GM20431 (cell line): ENCODE measurements around the gene AKAP6.
"Not testable (repeated sequence)": the region's sequence is repeated elsewhere in the genome, so short reads cannot be mapped to it uniquely, and the experiment has no call there.

Source experiments
- in situ Hi-C: fragments of 300-500 bp; cut with MseI, MboI; formaldehyde crosslinking; loops from one replicate; pipeline ENCODE4 v1.15.0; 2020; ENCODE audit warnings: low sequenced_read_pairs; ENCODE audit not compliant: unreplicated experiment

Gene AKAP6

DNA sequence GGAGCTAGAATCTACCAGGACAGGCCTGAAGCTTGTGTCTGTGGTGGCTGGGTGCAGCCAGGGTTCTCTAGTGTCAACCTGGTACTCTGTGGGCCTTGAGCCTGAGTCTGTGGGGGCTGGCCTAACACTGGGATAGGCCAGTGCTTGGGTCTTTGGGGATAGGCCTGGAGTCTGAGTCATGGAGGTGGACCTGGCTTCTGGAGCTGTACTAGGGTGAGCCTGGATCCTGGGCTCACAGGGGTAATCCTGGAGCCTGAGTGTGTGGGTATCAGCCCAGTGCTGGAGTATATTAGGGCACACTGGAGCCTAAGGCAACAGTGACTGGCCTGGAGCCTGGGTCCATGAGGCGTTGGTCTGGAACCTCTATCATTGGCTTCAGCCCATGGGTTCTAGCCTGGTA, 427.1 kb downstream of the AKAP6 start:
- in situ Hi-C loops = no loop called here

GRCh38 chr14:32756775-32757174, 427.7 kb downstream of the AKAP6 start:
- in situ Hi-C loops = no loop called here

GRCh38 chr14:32757568-32757967, 428.5 kb downstream of the AKAP6 start:
- in situ Hi-C loops = no loop called here

GRCh38 chr14:32761381-32761968, 432.4 kb downstream of the AKAP6 start:
- in situ Hi-C loops = no loop called here

- in situ Hi-C loops = no loop called here
These were observed 433.8 kb downstream of the AKAP6 start for GRCh38 chr14:32762886-32763285.

DNA sequence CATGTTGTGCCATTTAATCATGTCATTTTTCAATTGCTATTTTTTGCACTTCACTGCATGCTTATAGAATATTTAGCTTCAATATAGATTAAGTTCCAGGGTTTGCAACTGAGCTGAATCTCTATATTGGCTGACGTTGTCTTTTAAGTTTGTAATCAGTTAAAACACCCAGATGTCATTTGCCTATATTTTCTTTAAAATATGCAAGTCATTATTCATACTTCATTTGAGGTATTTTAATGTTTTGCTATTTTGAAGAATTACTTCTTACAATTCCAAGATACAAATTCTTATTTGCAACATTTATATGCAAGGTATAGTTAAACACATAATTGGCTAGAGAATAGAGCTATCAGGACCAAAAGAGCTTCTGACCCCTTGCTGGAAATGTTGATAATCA, 434.6 kb downstream of the AKAP6 start:
- in situ Hi-C loops = no loop called here

DNA sequence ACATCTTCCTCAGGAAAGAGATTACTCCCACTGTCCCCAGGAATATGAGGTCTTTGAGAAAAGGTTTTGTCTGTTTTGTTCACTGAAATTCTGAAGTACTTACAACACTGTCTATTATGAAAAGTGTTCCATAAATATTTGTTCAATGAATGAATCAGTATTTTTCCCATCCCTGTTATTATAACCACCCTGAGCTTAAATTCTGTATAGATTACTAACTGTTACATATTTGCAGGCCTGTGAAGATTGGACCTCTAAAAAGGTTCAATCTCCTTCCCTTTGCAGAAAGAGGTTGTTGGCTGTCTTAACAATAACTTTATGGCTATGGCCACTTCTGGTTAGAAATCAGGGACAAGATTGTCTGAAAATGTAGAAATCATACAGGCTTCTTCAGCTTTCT, 435.0 kb downstream of the AKAP6 start:
- in situ Hi-C loops = no loop called here

GRCh38 chr14:32770422-32770821, 441.3 kb downstream of the AKAP6 start:
- in situ Hi-C loops = no loop called here

GRCh38 chr14:32774214-32774613, 445.1 kb downstream of the AKAP6 start:
- in situ Hi-C loops = no loop called here

GRCh38 chr14:32779840-32780239, 450.7 kb downstream of the AKAP6 start:
- in situ Hi-C loops = no loop called here

- in situ Hi-C loops = no loop called here
These were observed 455.3 kb downstream of the AKAP6 start for GRCh38 chr14:32784405-32784804.

DNA sequence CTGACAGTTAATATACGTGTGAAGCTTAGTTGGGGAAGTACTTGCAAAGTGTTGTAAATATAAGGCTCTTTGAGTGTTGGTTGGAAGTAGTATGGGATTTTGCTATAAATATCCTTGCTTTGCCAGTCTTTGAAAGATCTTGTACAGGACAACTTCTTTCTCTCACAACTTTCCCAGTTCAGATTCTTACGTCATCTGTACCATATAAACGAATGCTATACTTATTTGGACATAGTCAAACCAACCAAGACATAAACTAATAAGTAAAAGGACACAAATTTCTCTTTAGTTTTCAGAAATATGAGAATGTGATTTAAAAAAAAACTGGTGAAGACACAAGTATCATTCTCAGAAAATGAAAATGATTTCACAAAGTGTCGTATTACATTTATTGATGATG, 456.5 kb downstream of the AKAP6 start:
- in situ Hi-C loops = no loop called here

DNA sequence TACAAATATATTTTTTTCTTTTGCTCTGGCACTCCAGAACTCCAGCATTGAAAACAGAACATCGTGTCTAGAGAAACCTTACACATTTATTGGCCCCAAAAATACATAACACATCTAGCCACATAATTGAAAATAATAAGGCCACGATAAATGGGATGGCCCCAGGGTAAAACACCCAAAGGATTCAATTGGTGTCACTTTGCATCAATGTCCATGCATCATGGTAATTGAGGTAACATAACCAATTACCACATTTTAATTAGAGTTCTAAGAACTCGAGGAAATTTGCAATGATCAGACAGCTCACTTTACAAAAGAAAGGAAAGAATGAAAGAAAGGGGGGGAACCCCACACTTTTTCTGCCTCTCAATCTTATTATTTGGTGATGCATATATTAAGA, 457.8 kb downstream of the AKAP6 start:
- in situ Hi-C loops = no loop called here

DNA sequence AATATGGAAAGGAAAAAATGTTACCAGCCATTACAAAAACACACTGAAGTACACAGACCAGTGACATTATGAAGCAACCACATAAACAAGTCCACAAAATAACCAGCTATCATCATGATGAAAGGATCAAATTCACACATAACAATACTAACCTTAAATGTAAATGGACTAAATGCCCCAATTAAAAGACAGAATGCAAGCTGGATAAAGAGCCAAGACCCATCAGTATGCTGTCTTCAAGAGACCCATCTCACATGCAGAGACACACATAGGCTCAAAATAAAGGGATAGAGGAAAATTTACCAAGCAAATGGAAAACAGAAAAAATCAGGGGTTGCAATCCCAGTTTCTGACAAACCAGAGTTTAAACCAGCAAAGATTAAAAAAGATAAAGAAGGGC, 463.9 kb downstream of the AKAP6 start:
- in situ Hi-C loops = not testable (repeated sequence)

- in situ Hi-C loops = no loop called here
These were observed 471.2 kb downstream of the AKAP6 start for GRCh38 chr14:32800320-32800719.

GRCh38 chr14:32802295-32802694, 473.2 kb downstream of the AKAP6 start:
- in situ Hi-C loops = no loop called here

DNA sequence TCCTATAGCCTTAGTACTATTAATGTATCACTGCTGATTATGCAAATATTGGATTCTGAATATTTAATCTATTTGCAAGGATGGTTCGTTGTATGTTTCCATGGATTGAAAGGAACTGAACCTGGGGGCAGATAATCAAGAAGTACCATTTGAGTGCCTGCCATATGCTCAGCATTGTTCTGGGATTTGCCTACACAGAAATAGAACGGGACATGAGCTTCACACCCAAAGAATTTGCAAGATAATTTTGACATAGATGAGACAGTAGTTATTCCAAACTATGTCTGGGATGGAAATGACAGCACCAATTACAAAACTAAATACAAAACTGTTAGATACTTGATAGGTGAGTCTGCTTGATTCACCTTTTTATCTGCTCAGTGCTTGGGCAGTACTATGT, 476.9 kb downstream of the AKAP6 start:
- in situ Hi-C loops = no loop called here

- in situ Hi-C loops = no loop called here
These were observed 479.5 kb downstream of the AKAP6 start for GRCh38 chr14:32808644-32809043.

- in situ Hi-C loops = no loop called here
These were observed 480.2 kb downstream of the AKAP6 start for GRCh38 chr14:32809255-32809654.

DNA sequence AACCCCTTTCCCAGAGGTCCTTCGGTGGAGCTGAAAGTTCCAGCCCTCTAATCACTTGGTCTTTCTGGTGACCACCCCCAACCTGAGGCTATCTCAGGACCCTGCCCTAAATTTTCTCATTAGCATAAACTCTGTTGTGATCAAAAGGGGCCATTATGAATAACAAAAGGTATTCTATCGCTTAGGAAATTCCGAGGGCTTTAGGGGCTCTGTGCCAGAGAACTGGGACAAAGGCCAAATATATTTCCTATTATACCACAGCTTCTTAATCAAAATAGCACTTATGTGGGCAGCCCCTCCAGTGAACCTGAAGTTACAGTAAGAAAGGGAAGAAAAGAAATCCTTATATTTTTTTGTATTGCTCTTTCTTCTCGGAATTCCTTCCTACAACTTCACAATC, 484.3 kb downstream of the AKAP6 start:
- in situ Hi-C loops = no loop called here

DNA sequence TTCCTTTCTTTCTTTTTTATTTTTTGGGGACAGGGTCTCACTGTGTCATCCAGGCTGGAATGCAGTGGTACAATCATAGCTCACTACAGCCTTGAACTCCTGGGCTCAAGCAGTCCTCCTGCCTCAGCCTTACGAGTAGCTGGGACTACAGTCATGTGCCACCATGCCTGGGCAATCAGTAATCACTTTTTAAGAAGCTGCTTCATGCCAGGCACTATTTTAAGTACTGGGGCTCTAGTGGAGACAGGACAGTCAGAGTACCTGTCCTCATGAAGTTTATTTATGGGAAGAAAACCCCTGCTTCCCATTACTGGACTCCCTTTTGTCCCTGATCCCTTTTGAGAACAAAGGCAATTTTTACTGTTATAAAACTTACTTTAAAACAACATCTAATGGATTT, 485.6 kb downstream of the AKAP6 start:
- in situ Hi-C loops = no loop called here

DNA sequence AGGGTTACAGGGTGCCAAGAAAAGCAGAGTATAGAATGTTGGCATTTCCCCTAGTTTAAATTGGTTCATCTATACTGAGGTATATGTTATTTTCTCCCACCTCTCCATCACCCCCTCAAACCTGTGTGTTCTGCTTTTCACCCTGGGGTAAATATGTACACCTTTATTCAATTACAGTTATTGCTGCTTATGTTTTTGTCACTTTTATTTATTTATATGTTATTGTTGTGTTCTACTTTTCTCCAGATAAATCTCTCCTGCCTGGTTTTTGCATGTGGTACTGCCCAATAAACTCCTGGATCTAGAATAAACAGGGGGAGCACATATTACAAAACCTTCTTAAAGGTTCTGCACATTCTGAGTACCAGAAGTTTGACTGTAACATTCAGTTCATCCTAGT, 487.5 kb downstream of the AKAP6 start:
- in situ Hi-C loops = no loop called here

DNA sequence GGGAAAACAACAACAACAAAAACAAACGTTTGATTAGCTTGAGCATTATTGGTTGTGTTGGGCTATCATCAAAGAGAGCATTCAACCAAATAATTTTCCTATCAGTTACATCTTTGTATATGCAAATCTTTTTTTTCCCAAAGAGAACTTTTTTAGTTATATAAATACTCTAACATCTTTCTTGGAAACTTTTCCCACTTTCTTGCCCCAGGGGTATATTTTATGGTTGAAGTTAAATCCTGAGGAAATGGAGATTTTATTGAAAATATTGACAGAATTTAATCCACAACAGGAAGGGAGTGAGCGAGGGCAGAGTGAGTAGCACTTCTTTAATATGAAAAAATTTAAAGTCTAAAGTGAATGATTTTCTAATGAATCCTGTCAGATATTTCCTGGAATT, 488.7 kb downstream of the AKAP6 start:
- in situ Hi-C loops = no loop called here
